AG09309 (cell line): ENCODE data around the gene PSMC6.

ENCODE experiments used
- DNase-seq: peaks from one replicate; pipeline ENCODE4 v3.0.0-alpha.2; 2010; ENCODE audit warnings: low read depth
- H3K4me3 ChIP-seq: 2 replicates; pipeline ENCODE4 v1.5.1; 2011; ENCODE audit warnings: mild to moderate bottlenecking, low read depth, low read length, moderate library complexity; ENCODE audit not compliant: control insufficient read depth
- CTCF ChIP-seq: IDR thresholded peaks from 2 replicates; pipeline ENCODE4 v1.5.1; 2011; ENCODE audit warnings: mild to moderate bottlenecking, low read depth, low read length, inconsistent platforms; ENCODE audit not compliant: insufficient read depth, control insufficient read depth; ENCODE audit errors: missing control alignments

Gene PSMC6

GRCh38 chr14:52706724-52707706 lies at the start of gene PSMC6:
Gene PSMC6, plus strand, starts transcription at chr14:52707200. Its CDS starts 20 bp downstream, at chr14:52707220.
- peak within 1 kb of the TSS; percentile 79 for H3K4me3 ChIP-seq
- DNase-seq: peak; percentile 48
- TF ChIP-seq CTCF: no peak

GRCh38 chr14:52660325-52660724 lies 46.7 kb upstream of the PSMC6 start:
- TF ChIP-seq CTCF: no peak
- no peak for DNase-seq
- no peak overlapping the region for H3K4me3 ChIP-seq

GRCh38 chr14:52660832-52661231 lies 46.2 kb upstream of the PSMC6 start:
- TF ChIP-seq CTCF: no peak
- no peak overlapping the region for H3K4me3 ChIP-seq
- no peak for DNase-seq

- DNase-seq: no peak
- no peak overlapping the region for H3K4me3 ChIP-seq
- no peak for TF ChIP-seq CTCF
These were observed 45.7 kb upstream of the PSMC6 start for GRCh38 chr14:52661314-52661713.

GRCh38 chr14:52663850-52664249 lies 43.1 kb upstream of the PSMC6 start:
- no peak for TF ChIP-seq CTCF
- H3K4me3 ChIP-seq: no peak overlapping the region
- no peak for DNase-seq

- peak; percentile 27 for TF ChIP-seq CTCF
- DNase-seq: no peak
- H3K4me3 ChIP-seq: no peak overlapping the region
These were observed 28.4 kb upstream of the PSMC6 start for GRCh38 chr14:52678591-52678990.
